OCI-LY7 (cell line): ENCODE results near the gene LHPP.

Experiments
- CTCF ChIP-seq: fragments of 200-600 bp; sonication (generic); conservative IDR thresholded peaks from 2 replicates; pipeline ENCODE4 v1.5.1; 2014; ENCODE audit warnings: mild to moderate bottlenecking, antibody characterized with exemption, low read length, moderate library complexity, mixed read lengths
- EZH2phosphoT487 ChIP-seq: fragments of 200-600 bp; sonication (generic); IDR thresholded peaks from 2 replicates; pipeline ENCODE4 v1.6.1; 2018; ENCODE audit warnings: low read depth, borderline replicate concordance, mild to moderate bottlenecking, mixed run types, antibody characterized with exemption, low read length, moderate library complexity, mixed read lengths

GRCh38 chr10:124574456-124575070, 112.9 kb downstream of the LHPP start:
- TF ChIP-seq CTCF (no peak), EZH2phosphoT487 (no peak)
